Ectodermal cell (in vitro differentiated cells): ENCODE measurements around the gene KRTAP3-3.

ENCODE experiments used
- H3K27ac ChIP-seq: 2 replicates; pipeline ENCODE4 v1.7.0; 2013; ENCODE audit warnings: mild to moderate bottlenecking, low read depth, low read length; ENCODE audit not compliant: insufficient read depth, poor library complexity, severe bottlenecking
- H3K27me3 ChIP-seq: 2 replicates; pipeline ENCODE4 v1.7.0; 2013; ENCODE audit warnings: mild to moderate bottlenecking, low read length; ENCODE audit not compliant: insufficient read depth, control insufficient read depth, poor library complexity, severe bottlenecking
- H3K36me3 ChIP-seq: one replicate; pipeline ENCODE4 v1.7.0; 2013; ENCODE audit warnings: low read length; ENCODE audit not compliant: control insufficient read depth, insufficient read depth
- H3K4me1 ChIP-seq: one replicate; pipeline ENCODE4 v1.7.0; 2013; ENCODE audit warnings: low read length; ENCODE audit not compliant: control insufficient read depth, insufficient read depth
- H3K4me3 ChIP-seq: 2 replicates; pipeline ENCODE4 v1.7.0; 2013; ENCODE audit warnings: low read depth, low read length, control low read depth; ENCODE audit not compliant: insufficient read depth
- H3K9me3 ChIP-seq: 2 replicates; pipeline ENCODE4 v1.7.0; 2013; ENCODE audit warnings: mild to moderate bottlenecking, low read length, moderate library complexity; ENCODE audit not compliant: control insufficient read depth
- WGBS, 2 experiments: methylation state at CpG; one replicate each; pipeline ENCODE4 v1.1.7; 2013; ENCODE audit warnings: missing lambda C conversion rate in 2 of 2; 5-methylcytosine and 5-hydroxymethylcytosine counted together

The KRTAP3-3 gene

DNA sequence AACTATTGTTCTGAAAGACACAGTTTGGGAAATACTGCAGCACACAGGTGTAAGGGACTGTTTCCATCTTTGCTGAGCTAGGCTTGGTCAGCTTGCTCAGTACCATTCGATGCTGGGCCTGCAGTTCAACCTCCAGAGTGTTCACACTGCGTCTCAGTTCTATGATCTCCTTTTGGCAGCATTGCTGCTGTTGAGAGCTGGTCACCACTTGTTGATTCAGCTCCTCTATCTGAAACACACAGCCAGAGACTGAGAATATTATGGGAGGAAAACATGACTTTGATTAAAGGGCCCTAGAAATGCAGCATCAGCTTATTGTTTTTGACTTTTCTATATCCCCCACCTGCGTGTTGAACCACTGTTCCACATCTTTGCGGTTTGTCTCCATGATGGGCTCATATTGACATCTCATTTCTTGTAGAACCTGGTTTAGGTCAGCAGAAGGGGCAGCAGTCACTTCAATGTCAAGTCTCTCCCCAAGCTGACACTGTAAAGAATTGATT, 31.9 kb downstream of the KRTAP3-3 start:
- no peaks in the 10 kb centered on the region for H3K36me3 ChIP-seq
- H3K27ac ChIP-seq, result no peak overlapping the region
- WGBS, 2 experiments, result 93% methylated on average over 4 of the region's 4 CpGs
- no peaks in the 10 kb centered on the region for H3K4me1 ChIP-seq
- no peaks in the 10 kb centered on the region for H3K9me3 ChIP-seq
- no peaks in the 10 kb centered on the region for H3K27me3 ChIP-seq
- H3K4me3 ChIP-seq, result no peak overlapping the region

- Histone ChIP-seq H3K36me3 (no peaks in the 10 kb centered on the region), H3K4me3 (no peak overlapping the region), H3K4me1 (no peaks in the 10 kb centered on the region), H3K27me3 (no peaks in the 10 kb centered on the region), H3K9me3 (no peaks in the 10 kb centered on the region), H3K27ac (no peak overlapping the region)
- WGBS, 2 experiments, result 67% methylated on average over 1 of the region's 1 CpG; no CpG with 5 or more reads in 1 of the 2 experiments
Observed at GRCh38 chr17:40961591-40961990, 32.4 kb downstream of the KRTAP3-3 start.

- Histone ChIP-seq H3K4me1 (no peaks in the 10 kb centered on the region), H3K36me3 (no peaks in the 10 kb centered on the region), H3K9me3 (no peaks in the 10 kb centered on the region), H3K4me3 (no peak overlapping the region), H3K27ac (no peak overlapping the region), H3K27me3 (no peaks in the 10 kb centered on the region)
- 94 to 96% methylated on average over 10 of the region's 10 CpGs for WGBS, 2 experiments
Observed at GRCh38 chr17:40960144-40960543, 33.8 kb downstream of the KRTAP3-3 start.

GRCh38 chr17:40958086-40958953, 35.6 kb downstream of the KRTAP3-3 start:
- H3K27ac ChIP-seq, result no peak overlapping the region
- no peaks in the 10 kb centered on the region for H3K36me3 ChIP-seq
- no peaks in the 10 kb centered on the region for H3K4me1 ChIP-seq
- no peaks in the 10 kb centered on the region for H3K9me3 ChIP-seq
- no peak overlapping the region for H3K4me3 ChIP-seq
- WGBS, 2 experiments, result 92% methylated on average over 10 to 12 of the region's 12 CpGs
- H3K27me3 ChIP-seq, result no peaks in the 10 kb centered on the region

DNA sequence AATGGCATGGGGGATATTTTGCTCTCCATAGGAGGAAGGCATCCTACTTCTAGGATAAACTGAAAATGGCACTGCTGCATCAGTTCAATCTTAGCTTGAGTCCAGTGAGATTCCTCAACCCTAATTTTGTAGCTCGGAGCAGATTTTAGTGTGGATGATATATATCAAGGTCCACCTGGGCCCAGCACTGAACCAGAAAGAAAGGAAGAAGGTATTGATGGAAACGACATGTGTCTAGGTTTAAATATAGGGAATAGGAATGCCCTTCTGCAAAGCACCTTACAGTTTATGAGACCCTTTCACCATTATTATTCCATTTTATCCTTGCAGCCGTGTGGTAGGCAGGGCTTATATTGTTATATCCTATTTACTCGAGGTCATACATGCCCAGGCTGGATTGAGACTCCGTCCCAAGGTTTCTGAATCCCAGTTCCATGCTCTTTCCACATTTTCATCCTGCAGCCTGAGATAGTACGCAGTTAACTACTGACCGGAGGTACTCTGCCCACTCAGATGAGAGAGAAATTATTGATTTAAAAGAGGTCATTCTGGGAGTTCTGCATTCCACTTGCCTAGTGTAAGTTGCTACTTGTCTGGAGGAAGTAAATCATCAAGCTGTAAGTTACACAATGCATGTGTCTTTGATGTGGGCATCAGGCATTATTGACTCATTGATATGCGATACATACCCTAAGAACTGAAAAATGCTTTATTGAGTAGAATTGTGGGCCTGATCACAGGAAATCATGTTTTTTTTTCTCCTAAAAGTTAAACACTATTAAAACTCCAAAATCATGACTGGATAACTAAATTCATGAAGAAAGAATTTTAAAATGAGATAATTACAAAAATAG, 37.3 kb downstream of the KRTAP3-3 start:
- Histone ChIP-seq H3K4me1 (no peaks in the 10 kb centered on the region), H3K27me3 (no peaks in the 10 kb centered on the region), H3K27ac (no peak overlapping the region), H3K9me3 (no peaks in the 10 kb centered on the region), H3K4me3 (no peak overlapping the region), H3K36me3 (no peaks in the 10 kb centered on the region)
- WGBS, 2 experiments, result 95 to 97% methylated on average over 8 of the region's 8 CpGs

- H3K4me1 ChIP-seq, result no peaks in the 10 kb centered on the region
- WGBS, 2 experiments, result 95 to 97% methylated on average over 2 of the region's 2 CpGs
- no peaks in the 10 kb centered on the region for H3K27me3 ChIP-seq
- no peaks in the 10 kb centered on the region for H3K9me3 ChIP-seq
- no peak overlapping the region for H3K4me3 ChIP-seq
- H3K36me3 ChIP-seq, result no peaks in the 10 kb centered on the region
- H3K27ac ChIP-seq, result no peak overlapping the region
Observed at GRCh38 chr17:40953881-40954280, 40.1 kb downstream of the KRTAP3-3 start.

GRCh38 chr17:40952661-40953060, 41.3 kb downstream of the KRTAP3-3 start:
- no peaks in the 10 kb centered on the region for H3K4me1 ChIP-seq
- H3K27ac ChIP-seq, result no peak overlapping the region
- no peaks in the 10 kb centered on the region for H3K36me3 ChIP-seq
- no peaks in the 10 kb centered on the region for H3K9me3 ChIP-seq
- WGBS, 2 experiments, result 89 to 97% methylated on average over 1 of the region's 1 CpG
- no peaks in the 10 kb centered on the region for H3K27me3 ChIP-seq
- H3K4me3 ChIP-seq, result no peak overlapping the region

DNA sequence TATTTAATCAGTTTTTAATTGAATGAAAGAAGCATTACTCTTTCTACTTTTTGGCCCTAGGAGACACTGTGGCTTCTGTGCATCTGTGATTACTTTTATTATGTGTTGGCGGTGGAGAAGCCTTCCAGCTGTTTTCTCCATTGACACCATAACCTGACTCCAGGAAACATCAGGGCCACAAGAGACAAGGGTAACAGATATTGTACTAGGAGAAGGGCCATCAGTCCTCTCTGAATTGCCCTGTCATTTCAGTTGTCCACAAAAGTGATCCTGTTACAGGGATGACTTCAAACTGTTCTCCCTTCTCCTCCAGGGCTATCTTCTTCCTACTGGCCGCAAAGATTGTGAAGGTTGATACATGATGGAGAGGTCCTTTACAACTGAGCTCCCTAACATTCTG, 41.8 kb downstream of the KRTAP3-3 start:
- H3K9me3 ChIP-seq, result no peaks in the 10 kb centered on the region
- no peak overlapping the region for H3K4me3 ChIP-seq
- H3K36me3 ChIP-seq, result no peaks in the 10 kb centered on the region
- H3K27ac ChIP-seq, result no peak overlapping the region
- WGBS, 2 experiments, result 100% methylated on average over 1 to 2 of the region's 2 CpGs
- no peaks in the 10 kb centered on the region for H3K27me3 ChIP-seq
- no peaks in the 10 kb centered on the region for H3K4me1 ChIP-seq

- Histone ChIP-seq H3K36me3 (no peaks in the 10 kb centered on the region), H3K27me3 (no peaks in the 10 kb centered on the region), H3K27ac (no peak overlapping the region), H3K4me3 (no peak overlapping the region), H3K9me3 (no peaks in the 10 kb centered on the region), H3K4me1 (no peaks in the 10 kb centered on the region)
- WGBS, 2 experiments, result 94 to 96% methylated on average over 2 of the region's 2 CpGs
Observed at GRCh38 chr17:40951011-40951622, 42.8 kb downstream of the KRTAP3-3 start.

- Histone ChIP-seq H3K27ac (no peak overlapping the region), H3K36me3 (no peaks in the 10 kb centered on the region), H3K4me1 (no peaks in the 10 kb centered on the region), H3K9me3 (no peaks in the 10 kb centered on the region), H3K4me3 (no peak overlapping the region), H3K27me3 (no peaks in the 10 kb centered on the region)
- 95 to 97% methylated on average over 7 of the region's 7 CpGs for WGBS, 2 experiments
Observed at GRCh38 chr17:40950176-40950575, 43.8 kb downstream of the KRTAP3-3 start.
